Measurements from ENCODE around the gene HBA1. TPM values are rescaled to one million over a fixed set of nuclear protein-coding genes. Genes with fewer than 3 reads are reported as not detected.
A peak's percentile ranks its signal among the peaks of the same experiment; 100 is the strongest.
"Not testable (repeated sequence)": the region's sequence is repeated elsewhere in the genome, so short reads cannot be mapped to it uniquely, and the experiment has no call there.

The HBA1 gene
- total and polyA plus RNA-seq, 9 of the 15 experiments (the other 6 are each of a cell fraction or from before 2014, with no cell fraction given): 128 to 2,388 (median 380) TPM

DNA sequence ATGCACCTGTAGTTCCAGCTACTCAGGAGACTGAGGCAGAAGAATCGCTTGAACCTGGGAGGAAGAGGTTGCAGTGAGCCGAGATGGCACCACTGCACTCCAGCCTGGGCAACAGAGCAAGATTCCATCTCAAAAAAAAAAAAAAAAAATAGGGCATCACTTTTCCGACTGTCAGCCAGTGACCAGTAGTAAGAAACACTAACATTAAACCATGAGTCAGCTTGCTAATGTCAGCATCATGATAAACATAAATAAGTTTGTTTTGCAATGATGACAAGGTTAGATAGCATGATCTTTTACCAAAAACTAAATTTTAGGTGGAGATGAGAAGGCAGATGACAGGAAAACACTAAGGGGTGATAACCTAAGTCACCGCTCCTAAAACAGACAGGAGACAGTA is 32.9 kb downstream of the HBA1 start:
- 83% methylated on average over 3 of the region's 4 CpGs for WGBS (ENCODE audit: insufficient coverage, low coverage, missing lambda C conversion rate)
- DNase-seq (ENCODE audit: extremely low read depth in 1 of 4, low spot score in 3 of 4); H3K4me3 ChIP-seq; ATAC-seq; H3K9me1 ChIP-seq (ENCODE audit: control insufficient read depth, insufficient read depth, low read length); FAIRE-seq; BruUV-seq (replicated peaks); H3K9me3 ChIP-seq (replicated peaks; ENCODE audit: control insufficient read depth, insufficient read depth, low read depth, low read length); H3K27me3 ChIP-seq (ENCODE audit: control insufficient read depth in 2 of 2, insufficient read depth in 2 of 2, low read length in 2 of 2); H3K4me2 ChIP-seq (ENCODE audit: insufficient read depth, low read length); H4K20me1 ChIP-seq (replicated peaks; ENCODE audit: control insufficient read depth, insufficient read depth, low read length); CTCF ChIA-PET (ENCODE audit: low intra/inter-chr PET ratio); H3K27ac ChIP-seq (ENCODE audit: extremely low read depth, low read depth, low read length); in situ Hi-C loops (cut with MboI); H2AFZ ChIP-seq (ENCODE audit: low read depth, low read length); intact Hi-C loops (cut with micrococcal nuclease); H3K9ac ChIP-seq (ENCODE audit: insufficient read depth in 1 of 2, low read depth in 2 of 2, low read length in 2 of 2); H3K4me1 ChIP-seq (replicated peaks in 1 of 2; ENCODE audit: control insufficient read depth in 2 of 2, insufficient read depth in 2 of 2, low read length in 2 of 2): not testable (repeated sequence)
- POLR2A ChIA-PET: interaction anchor here (0.7 to 1.2 kb wide), 3 partner anchors 14 to 23 kb away, joined by 4 to 5 read pairs (median 4); no protein-coding TSS in a partner anchor
- Histone ChIP-seq H3K36me3 (ENCODE audit: control insufficient read depth, insufficient read depth, low read length) (peaks cover 92% of the 10 kb centered on the region), H3K79me2 (ENCODE audit: control insufficient read depth, insufficient read depth, low read length) (peaks cover 37% of the 10 kb centered on the region)
- 0 out of 2 replicates have a peak, but pooled peaks have one; percentile 11 for TF ChIP-seq ZNF316 (IDR thresholded peaks at IDR 0.05)

DNA sequence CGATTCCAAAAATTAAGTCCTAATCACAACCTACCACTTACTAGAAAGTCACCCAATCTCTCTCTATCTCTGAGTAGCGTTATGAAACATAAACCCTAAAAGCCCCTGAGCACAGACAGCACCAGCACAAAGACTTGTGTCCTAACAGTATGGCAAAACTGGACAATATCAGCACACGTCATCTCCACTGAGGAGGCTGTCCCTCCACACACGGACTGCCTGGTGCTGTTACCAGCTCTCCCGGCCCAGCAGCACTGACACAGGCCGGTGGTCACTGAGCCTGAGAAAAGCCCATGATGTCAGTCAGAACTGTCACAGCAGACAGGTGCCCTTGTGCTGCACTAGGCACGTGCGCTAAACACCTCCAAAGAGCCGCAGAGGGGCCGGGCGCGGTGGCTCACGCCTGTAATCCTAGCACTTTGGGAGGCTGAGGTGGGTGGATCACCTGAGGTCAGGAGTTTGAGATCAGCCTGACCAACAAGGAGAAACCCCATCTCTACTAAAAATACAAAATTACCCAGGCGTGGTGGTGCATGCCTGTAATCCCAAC is 35.2 kb downstream of the HBA1 start:
- BruUV-seq (replicated peaks); POLR2A ChIA-PET; DNase-seq (ENCODE audit: extremely low read depth in 1 of 4, low spot score in 3 of 4); H3K9me1 ChIP-seq (ENCODE audit: control insufficient read depth, insufficient read depth, low read length); ATAC-seq; H3K27ac ChIP-seq (ENCODE audit: extremely low read depth, low read depth, low read length); H3K4me2 ChIP-seq (ENCODE audit: insufficient read depth, low read length); CTCF ChIA-PET (ENCODE audit: low intra/inter-chr PET ratio); in situ Hi-C loops (cut with MboI); H2AFZ ChIP-seq (ENCODE audit: low read depth, low read length); intact Hi-C loops (cut with micrococcal nuclease); H3K4me3 ChIP-seq; FAIRE-seq; H3K27me3 ChIP-seq (ENCODE audit: control insufficient read depth in 2 of 2, insufficient read depth in 2 of 2, low read length in 2 of 2); H3K9me3 ChIP-seq (replicated peaks; ENCODE audit: control insufficient read depth, insufficient read depth, low read depth, low read length); H3K4me1 ChIP-seq (replicated peaks in 1 of 2; ENCODE audit: control insufficient read depth in 2 of 2, insufficient read depth in 2 of 2, low read length in 2 of 2); H4K20me1 ChIP-seq (replicated peaks; ENCODE audit: control insufficient read depth, insufficient read depth, low read length): not testable (repeated sequence)
- H3K36me3 ChIP-seq (ENCODE audit: control insufficient read depth, insufficient read depth, low read length): peaks cover 92% of the 10 kb centered on the region
- 82% methylated on average over 11 of the region's 14 CpGs for WGBS (ENCODE audit: insufficient coverage, low coverage, missing lambda C conversion rate)
- peak overlapping the region in 1 of 2 experiments; percentile 76; a peak in 2 of 4 replicates for H3K9ac ChIP-seq (ENCODE audit: insufficient read depth in 1 of 2, low read depth in 2 of 2, low read length in 2 of 2)
- H3K79me2 ChIP-seq (ENCODE audit: control insufficient read depth, insufficient read depth, low read length): peaks cover 48% of the 10 kb centered on the region
